ENCODE data around the gene CMSS1.

The CMSS1 gene

DNA sequence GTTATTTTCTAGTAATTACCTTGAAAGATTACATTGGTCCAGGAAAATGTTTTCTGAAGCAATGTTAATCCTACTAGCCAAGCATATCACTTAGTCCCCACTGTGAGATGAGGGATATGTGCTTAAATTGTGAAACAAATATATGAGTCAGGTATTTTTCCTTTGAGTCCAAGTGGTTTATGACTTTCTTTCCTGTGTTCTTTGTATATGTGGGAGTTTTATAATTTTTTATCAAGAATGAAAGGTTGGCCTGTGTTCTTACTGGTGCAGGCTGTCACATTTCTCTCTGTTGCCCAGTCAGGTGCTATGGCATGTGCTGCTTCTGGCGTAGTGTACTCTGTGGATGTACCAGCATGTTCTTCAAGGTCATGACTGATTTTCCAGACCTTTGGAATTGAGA, 147.4 kb downstream of the CMSS1 start:
- no peak for DNase-seq

DNA sequence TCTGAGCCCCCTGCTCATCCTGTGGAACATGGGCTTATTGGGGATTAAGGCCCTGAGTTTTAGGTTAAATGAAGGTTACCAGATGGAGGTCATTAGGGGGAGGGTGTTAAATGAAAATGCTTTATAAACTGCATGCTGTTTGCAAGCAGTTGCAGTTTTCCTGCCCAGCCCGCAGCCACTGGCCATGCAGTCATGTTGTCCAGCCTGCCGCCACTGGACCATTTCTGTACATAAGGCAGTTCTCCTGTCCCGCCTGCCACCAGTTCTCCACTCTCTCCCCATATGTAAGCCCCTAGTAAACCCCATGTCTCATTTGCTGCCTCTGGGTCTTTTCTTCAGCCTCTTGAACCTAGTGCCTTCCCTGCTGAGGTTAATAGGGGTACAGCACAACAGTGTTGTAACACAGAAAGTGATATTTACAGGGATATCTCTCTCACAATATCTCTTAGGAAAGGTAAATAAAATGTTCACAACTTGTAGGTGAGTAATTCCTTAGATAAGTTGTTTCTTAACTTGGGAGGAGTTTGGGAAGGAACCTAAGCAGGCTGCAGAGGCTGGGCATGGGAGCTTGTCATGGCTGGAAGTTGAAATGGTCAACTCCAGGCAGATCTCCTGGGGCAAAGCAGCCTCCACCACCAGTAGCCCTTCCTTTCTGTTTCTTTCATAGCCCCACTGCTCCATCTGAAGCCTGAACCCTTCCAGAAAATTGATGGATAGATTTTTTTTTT, 148.2 kb downstream of the CMSS1 start:
- no peak for DNase-seq

DNA sequence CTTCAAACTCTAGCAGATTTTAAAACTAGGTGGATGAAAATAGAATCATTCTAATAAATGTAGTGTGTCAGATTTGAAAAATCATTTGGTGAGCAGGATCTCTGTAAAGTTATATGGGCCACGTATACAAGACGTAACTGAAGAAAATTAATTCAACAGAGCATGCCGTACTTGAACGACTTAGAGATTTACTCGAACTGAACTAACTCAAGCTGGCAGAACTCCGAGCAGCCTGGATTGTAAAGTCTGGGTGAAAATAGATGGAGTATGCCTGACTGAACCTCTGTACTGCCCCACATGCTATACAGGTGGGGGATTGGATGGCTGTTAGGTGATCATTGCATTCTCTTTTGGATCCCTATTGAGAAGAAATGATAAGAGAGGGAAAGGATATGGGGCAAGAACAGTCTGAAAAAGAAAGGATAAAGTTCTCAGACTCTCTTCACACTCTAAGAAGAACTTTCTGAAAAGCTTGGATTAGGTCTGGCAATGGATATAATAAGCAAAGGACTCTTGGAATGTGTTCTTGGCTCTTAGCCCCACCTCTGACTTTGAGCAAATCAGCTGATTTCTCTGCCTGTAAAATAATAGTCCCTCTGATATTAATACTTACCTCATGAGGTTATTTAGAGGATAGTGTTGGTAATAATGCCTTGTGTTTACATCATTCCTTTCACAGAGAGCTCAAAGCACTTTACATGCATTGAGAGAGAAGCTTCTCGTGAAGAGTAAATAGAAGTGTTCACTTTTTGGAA, 149.2 kb downstream of the CMSS1 start:
- DNase-seq: no peak

GRCh38 chr3:99967796-99968195, 150.1 kb downstream of the CMSS1 start:
- DNase-seq: no peak

DNA sequence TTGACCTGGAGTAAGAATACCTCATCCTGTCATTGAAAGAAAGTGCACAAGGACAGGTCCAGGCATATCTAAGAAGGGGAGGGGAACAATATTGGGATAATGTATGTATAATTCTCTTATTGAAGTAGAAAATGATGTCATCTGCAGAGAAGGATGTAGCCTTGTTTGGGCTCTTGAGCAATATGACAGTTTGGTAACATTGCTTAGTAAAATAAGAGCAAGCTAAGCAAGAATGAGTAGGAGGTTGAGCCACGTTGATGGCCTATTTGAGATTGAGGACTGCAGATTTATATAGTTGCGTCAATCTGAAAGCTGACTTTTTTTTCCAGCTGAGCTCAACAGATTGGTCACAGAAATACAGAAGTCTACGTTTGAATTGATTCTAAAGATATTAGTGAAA, 151.5 kb downstream of the CMSS1 start:
- no peak for DNase-seq

GRCh38 chr3:99970198-99970597, 152.5 kb downstream of the CMSS1 start:
- DNase-seq: no peak

DNA sequence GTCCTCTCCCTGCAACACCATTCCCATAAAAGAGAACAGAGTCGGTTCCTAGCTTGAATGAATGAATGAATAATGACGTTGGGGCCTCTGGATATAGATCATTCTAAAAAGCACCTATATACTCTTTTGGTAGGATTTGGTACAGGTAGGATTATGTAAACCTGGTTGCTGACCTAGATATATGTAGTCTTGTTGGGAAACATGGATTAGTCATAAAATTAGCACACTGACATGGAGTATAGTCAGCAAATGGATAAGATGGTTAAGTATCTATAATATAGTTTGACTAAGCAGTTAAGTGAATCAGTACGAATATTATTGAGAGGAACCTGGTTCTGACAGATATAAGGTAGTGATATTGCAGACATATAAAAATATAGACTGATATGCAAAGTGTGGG, 154.1 kb downstream of the CMSS1 start:
- no peak for DNase-seq

GRCh38 chr3:99972380-99973104, 154.9 kb downstream of the CMSS1 start:
- no peak for DNase-seq

GRCh38 chr3:99974989-99975388, 157.3 kb downstream of the CMSS1 start:
- no peak for DNase-seq

GRCh38 chr3:99976584-99976983, 158.9 kb downstream of the CMSS1 start:
- DNase-seq: no peak

DNA sequence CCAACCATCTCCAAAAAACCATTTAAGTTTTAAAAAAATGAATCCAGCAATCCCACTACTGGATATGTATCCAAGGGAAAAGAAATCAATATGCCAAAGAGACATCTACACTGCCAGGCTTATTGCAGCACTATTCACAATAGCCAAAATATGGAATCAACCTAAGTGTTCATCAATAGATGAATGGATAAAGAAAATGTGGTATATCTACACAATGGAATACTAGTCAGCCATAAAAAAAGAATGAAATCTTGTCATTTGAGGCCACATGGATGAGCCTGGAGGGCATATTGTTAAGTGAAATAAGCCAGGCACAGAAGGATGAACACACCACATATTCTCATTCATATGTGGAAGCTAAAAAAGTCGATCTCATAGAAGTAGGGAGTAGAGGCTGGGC, 160.6 kb downstream of the CMSS1 start:
- DNase-seq: no peak

GRCh38 chr3:99980606-99981005, 162.9 kb downstream of the CMSS1 start:
- no peak for DNase-seq

- no peak for DNase-seq
Measured at GRCh38 chr3:99981138-99981537, 163.5 kb downstream of the CMSS1 start.

DNA sequence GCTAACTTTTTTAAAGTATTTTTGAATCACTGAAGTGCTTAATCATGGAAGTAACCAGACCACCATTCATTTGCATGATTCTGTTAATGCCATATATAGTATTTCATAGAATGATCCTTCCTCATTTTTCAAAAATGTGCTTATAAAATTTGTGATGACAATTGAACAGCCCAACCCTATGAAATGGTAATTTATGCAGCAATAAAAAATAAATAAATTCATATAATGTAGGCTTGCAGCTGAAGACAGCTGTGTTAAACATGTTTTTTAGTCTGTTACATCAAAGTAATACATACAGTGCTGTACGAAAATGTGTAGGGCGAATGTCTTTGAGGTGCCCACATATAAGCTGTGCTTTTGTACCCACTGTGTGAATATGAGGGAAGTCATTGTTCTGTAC, 165.0 kb downstream of the CMSS1 start:
- DNase-seq: no peak

- no peak for DNase-seq
Measured at GRCh38 chr3:99984139-99984538, 166.5 kb downstream of the CMSS1 start.

GRCh38 chr3:99984668-99985067, 167.0 kb downstream of the CMSS1 start:
- DNase-seq: no peak

- no peak for DNase-seq
Measured at GRCh38 chr3:99990179-99990578, 172.5 kb downstream of the CMSS1 start.

GRCh38 chr3:99997293-99997692, 179.6 kb downstream of the CMSS1 start:
- DNase-seq: no peak

- no peak for DNase-seq
Measured at GRCh38 chr3:99999536-99999935, 181.9 kb downstream of the CMSS1 start.

- DNase-seq: no peak
Measured at GRCh38 chr3:100001083-100001482, 183.4 kb downstream of the CMSS1 start.

- no peak for DNase-seq
Measured at GRCh38 chr3:100001526-100002270, 184.0 kb downstream of the CMSS1 start.

DNA sequence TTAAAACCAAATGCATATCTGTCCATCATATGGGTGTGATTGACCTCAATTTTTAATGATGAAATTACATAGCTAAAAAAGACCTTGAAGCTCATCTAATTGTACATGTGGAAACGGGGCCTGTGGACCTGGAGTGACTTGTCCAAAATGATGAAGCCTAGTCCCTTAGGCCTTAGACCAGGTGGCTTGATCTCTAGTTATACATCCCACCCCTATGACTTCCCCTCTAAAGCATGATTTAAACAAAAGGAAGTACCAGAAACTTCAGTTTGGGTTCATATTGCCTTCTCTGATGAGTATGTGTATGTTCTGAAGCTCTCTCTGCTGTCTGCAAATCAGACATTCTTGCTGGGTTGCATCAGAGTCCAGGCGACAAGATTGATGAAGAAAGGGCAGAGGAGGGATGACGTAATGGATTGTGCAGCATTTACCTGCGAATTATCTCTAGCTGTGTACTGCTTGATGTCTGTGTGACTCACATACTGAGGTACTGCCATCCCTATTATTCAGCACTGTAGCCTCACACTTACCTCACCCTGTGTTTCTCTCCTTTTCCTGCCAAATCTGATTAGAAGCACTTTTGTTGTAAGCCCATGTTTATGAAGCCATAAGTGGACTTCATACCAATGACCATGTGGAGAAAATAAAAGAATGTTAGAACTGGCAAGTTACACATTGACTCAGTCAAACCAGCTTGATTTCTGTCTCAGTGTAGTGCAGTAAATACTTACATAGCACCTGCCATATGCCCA, 185.1 kb downstream of the CMSS1 start:
- DNase-seq: no peak

Data from CD4-positive, alpha-beta T cell treated with Interleukin-17A for 4 hours (primary cell).